Stimulated activated CD8-positive, alpha-beta memory T cell treated with anti-CD3 and anti-CD28 coated beads, Interleukin-4, amount 100 ng/mL, for 4 hours (primary cell): ENCODE data around the gene OR5M10.
"Not testable (repeated sequence)": the region's sequence is repeated elsewhere in the genome, so short reads cannot be mapped to it uniquely, and the experiment has no call there.

Source experiments
- DNase-seq, 2 donors: peaks; one replicate each; pipeline ENCODE4 v3.0.0-alpha.2; 2020; ENCODE audit warnings: low read depth in 2 of 2, low spot score in 1 of 2

Gene OR5M10

GRCh38 chr11:56577621-56578020 lies at the start of gene OR5M10:
OR5M10 (minus strand) TSS chr11:56577721; CDS start chr11:56577721, 0 bp downstream.
- no peak for DNase-seq

GRCh38 chr11:56625946-56626345 lies 48.4 kb upstream of the OR5M10 start:
- no peak for DNase-seq

GRCh38 chr11:56624661-56625110 lies 47.2 kb upstream of the OR5M10 start:
- no peak for DNase-seq

GRCh38 chr11:56611174-56611573 lies 33.7 kb upstream of the OR5M10 start:
- no peak for DNase-seq

- not testable (repeated sequence) for DNase-seq
Measured at GRCh38 chr11:56592088-56592717, 14.7 kb upstream of the OR5M10 start.

GRCh38 chr11:56558574-56558973 lies 18.9 kb downstream of the OR5M10 start:
- no peak for DNase-seq

GRCh38 chr11:56554691-56555090 lies 22.8 kb downstream of the OR5M10 start:
- not testable (repeated sequence) for DNase-seq

- no peak for DNase-seq
Measured at GRCh38 chr11:56545531-56545930, 32.0 kb downstream of the OR5M10 start.

- no peak for DNase-seq
Measured at GRCh38 chr11:56543739-56544138, 33.8 kb downstream of the OR5M10 start.

GRCh38 chr11:56543157-56543556 lies 34.4 kb downstream of the OR5M10 start, which contains the start of gene OR5M11:
OR5M11 (minus strand) TSS chr11:56543257; CDS start chr11:56543257, 0 bp downstream.
- DNase-seq: no peak

GRCh38 chr11:56533054-56533740 lies 44.3 kb downstream of the OR5M10 start:
- DNase-seq: no peak

- no peak for DNase-seq
Measured at GRCh38 chr11:56531856-56532255, 45.7 kb downstream of the OR5M10 start.
